Measurements from ENCODE around the gene BTRC. TPM values are rescaled to one million over a fixed set of nuclear protein-coding genes. Genes with fewer than 3 reads are reported as not detected.
"Not testable (repeated sequence)": the region's sequence is repeated elsewhere in the genome, so short reads cannot be mapped to it uniquely, and the experiment has no call there.

The BTRC gene
- polyA plus RNA-seq, 2 of the 4 experiments (the other 2 are of a cell fraction), result 8.0 to 23.1 TPM

DNA sequence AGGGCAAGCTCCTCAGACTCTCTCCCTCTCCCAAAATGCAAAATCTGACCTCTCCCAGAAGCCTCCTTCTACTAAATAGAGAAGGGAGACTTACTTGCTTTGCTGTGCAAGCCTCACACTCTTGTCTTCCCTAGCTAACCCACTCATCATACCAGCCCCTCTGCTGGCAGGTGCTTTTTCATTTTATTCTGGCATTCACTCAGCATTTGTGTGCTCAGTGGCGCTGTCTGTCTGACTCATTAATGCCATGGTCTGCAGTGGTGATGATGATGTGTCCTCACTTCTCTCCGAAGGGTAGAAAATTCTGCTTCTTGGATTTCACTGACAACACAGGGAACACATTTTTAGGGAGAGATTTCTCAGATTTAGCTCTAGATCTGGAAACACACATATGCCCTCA is 22.0 kb upstream of the BTRC start (continued):
- TF ChIP-seq POLR2AphosphoS2 (conservative IDR thresholded peaks at IDR 0.05; ENCODE audit: low read length), result no peak
- TF ChIP-seq, protein P1, sequence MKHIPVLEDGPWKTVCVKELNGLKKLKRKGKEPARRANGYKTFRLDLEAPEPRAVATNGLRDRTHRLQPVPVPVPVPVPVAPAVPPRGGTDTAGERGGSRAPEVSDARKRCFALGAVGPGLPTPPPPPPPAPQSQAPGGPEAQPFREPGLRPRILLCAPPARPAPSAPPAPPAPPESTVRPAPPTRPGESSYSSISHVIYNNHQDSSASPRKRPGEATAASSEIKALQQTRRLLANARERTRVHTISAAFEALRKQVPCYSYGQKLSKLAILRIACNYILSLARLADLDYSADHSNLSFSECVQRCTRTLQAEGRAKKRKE (CRISPR knock-in tag; IDR thresholded peaks at IDR 0.05; ENCODE audit: low read depth), result no peak
- TF ChIP-seq JUN (IDR thresholded peaks at IDR 0.05), result no peak

DNA sequence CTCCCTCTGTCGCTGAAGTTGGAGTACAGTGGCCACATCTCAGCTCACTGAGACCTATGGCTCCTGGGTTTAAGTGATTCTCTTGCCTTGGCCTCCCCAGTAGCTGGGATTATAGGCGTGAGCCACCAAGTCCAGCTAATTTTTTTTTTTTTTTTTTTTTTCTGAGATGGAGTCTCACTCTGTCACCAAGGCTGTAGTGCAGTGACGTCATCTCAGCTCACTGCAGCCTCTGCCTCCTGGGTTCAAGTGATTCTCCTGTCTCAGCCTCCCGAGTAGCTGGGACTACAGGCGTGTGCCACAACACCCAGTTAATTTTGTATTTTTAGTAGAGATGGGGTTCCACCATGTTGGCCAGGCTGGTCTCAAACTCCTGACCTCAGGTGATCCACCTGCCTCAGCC is 19.7 kb upstream of the BTRC start:
- FAIRE-seq; DNase-seq (ENCODE audit: low read depth in 1 of 2, low spot score in 1 of 2); H3K9me3 ChIP-seq; H3K4me1 ChIP-seq; ATAC-seq; POLR2A ChIA-PET; H3K4me2 ChIP-seq; H3K4me3 ChIP-seq; H3K27ac ChIP-seq: not testable (repeated sequence)
- CTCF ChIA-PET, result interaction anchor here (1.4 to 1.5 kb wide), 2 partner anchors 27 to 42 kb away, joined by 4 to 5 read pairs; no protein-coding TSS in a partner anchor
- 71% methylated on average over 5 of the region's 5 CpGs for WGBS (ENCODE audit: missing lambda C conversion rate)

DNA sequence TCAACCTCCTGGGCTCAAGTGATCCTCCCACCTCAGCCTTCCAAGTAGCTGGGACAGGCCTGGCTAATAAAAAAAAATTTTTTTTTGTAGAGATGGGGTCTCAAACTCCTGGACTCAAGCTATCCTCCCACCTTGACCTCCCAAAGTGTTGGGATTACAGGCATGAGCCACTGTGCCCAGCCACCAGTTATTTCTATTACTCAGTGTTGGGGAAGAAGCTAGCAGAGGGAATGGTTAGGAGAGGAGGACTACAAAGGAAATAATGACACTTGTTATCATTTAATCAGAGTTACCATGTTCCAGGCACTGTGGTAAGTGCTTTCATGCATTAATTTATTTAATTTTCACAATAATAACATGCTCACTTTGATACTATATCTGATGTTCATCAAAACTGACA is 17.6 kb upstream of the BTRC start:
- no peaks in the 10 kb centered on the region for H3K4me1 ChIP-seq
- TF ChIP-seq RARB (CRISPR knock-in tag; IDR thresholded peaks at IDR 0.05) (no peak), POLR2AphosphoS2 (conservative IDR thresholded peaks at IDR 0.05; ENCODE audit: low read length) (no peak), FOSL2 (IDR thresholded peaks at IDR 0.05) (no peak), FOSL2 (CRISPR knock-in tag; IDR thresholded peaks at IDR 0.05) (no peak), RFX5 (IDR thresholded peaks at IDR 0.05) (no peak), HEYL (CRISPR knock-in tag; IDR thresholded peaks at IDR 0.05) (no peak), MAFK (IDR thresholded peaks at IDR 0.05; ENCODE audit: partially characterized antibody) (no peak), FOXS1 (CRISPR knock-in tag; IDR thresholded peaks at IDR 0.05) (no peak), ZC3H11A (IDR thresholded peaks at IDR 0.05) (no peak), TFCP2L1 (CRISPR knock-in tag; IDR thresholded peaks at IDR 0.05) (no peak), CBX2 (IDR thresholded peaks at IDR 0.05; ENCODE audit: borderline replicate concordance, low read depth) (no peak), KDM5A (IDR thresholded peaks at IDR 0.05) (no peak)
- TF ChIP-seq, protein P1 (CRISPR knock-in tag; IDR thresholded peaks at IDR 0.05; ENCODE audit: low read depth), result no peak
- TF ChIP-seq, protein P2, sequence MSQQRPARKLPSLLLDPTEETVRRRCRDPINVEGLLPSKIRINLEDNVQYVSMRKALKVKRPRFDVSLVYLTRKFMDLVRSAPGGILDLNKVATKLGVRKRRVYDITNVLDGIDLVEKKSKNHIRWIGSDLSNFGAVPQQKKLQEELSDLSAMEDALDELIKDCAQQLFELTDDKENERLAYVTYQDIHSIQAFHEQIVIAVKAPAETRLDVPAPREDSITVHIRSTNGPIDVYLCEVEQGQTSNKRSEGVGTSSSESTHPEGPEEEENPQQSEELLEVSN (IDR thresholded peaks at IDR 0.05; ENCODE audit: borderline replicate concordance, low read depth), result no peak
- TF ChIP-seq, protein P3, sequence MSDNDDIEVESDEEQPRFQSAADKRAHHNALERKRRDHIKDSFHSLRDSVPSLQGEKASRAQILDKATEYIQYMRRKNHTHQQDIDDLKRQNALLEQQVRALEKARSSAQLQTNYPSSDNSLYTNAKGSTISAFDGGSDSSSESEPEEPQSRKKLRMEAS (IDR thresholded peaks at IDR 0.05), result no peak
- ChIA-PET CTCF (no interaction called here), POLR2A (no interaction called here)
- ATAC-seq, result no peak
- H3K4me2 ChIP-seq, result no peak overlapping the region
- no peak for FAIRE-seq
- H3K27ac ChIP-seq, result no peak overlapping the region
- no peak overlapping the region for H3K4me3 ChIP-seq
- no peak for DNase-seq (ENCODE audit: low read depth in 1 of 2, low spot score in 1 of 2)
- no peaks in the 10 kb centered on the region for H3K9me3 ChIP-seq

DNA sequence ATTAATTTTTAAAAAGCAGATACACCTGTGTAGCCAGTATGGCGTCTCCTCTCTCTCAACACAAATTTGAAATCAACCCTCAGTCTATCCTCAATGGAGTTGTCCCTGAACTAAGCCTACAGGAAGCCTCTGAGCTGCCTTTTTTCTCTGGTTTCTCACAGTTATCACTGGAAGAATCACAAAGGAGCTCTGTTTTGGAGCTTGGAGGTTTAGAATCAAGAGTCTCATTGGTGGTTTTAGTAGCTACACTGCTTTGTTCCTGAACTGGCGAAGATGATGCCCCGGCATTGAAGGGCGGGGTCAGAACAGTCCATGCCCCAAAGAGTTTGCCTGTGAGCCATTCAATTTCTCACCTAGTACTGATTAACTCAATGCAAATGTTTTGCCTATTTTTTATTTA is 16.1 kb upstream of the BTRC start:
- ATAC-seq (no peak), FAIRE-seq (no peak), DNase-seq (ENCODE audit: low read depth in 1 of 2, low spot score in 1 of 2) (no peak)
- WGBS (ENCODE audit: missing lambda C conversion rate), result 81% methylated on average over 4 of the region's 4 CpGs
- Histone ChIP-seq H3K4me3 (no peak overlapping the region), H3K9me3 (no peaks in the 10 kb centered on the region), H3K4me1 (no peaks in the 10 kb centered on the region), H3K27ac (no peak overlapping the region), H3K4me2 (no peak overlapping the region)
- ChIA-PET CTCF (no interaction called here), POLR2A (no interaction called here)
- TF ChIP-seq POLR2AphosphoS2 (conservative IDR thresholded peaks at IDR 0.05; ENCODE audit: low read length) (no peak), HEYL (CRISPR knock-in tag; IDR thresholded peaks at IDR 0.05) (no peak), SMC3 (IDR thresholded peaks at IDR 0.05) (no peak), RFX5 (IDR thresholded peaks at IDR 0.05) (no peak), ZSCAN20 (CRISPR knock-in tag; IDR thresholded peaks at IDR 0.05) (no peak), ESRRA (IDR thresholded peaks at IDR 0.05; ENCODE audit: borderline replicate concordance, low read length) (no peak), POLR2A (IDR thresholded peaks at IDR 0.05; ENCODE audit: low read length) (no peak), FOSL2 (IDR thresholded peaks at IDR 0.05) (no peak), FOSL2 (CRISPR knock-in tag; IDR thresholded peaks at IDR 0.05) (no peak), BHLHE40 (IDR thresholded peaks at IDR 0.05; ENCODE audit: low read depth, low read length) (no peak), HOXB13 (CRISPR knock-in tag; IDR thresholded peaks at IDR 0.05; ENCODE audit: low read depth) (no peak), ZNF302 (CRISPR knock-in tag; IDR thresholded peaks at IDR 0.05) (no peak), ZFP36 (IDR thresholded peaks at IDR 0.05; ENCODE audit: borderline replicate concordance, partially characterized antibody) (no peak), HOXB5 (CRISPR knock-in tag; IDR thresholded peaks at IDR 0.05) (no peak)
- TF ChIP-seq, protein P4, sequence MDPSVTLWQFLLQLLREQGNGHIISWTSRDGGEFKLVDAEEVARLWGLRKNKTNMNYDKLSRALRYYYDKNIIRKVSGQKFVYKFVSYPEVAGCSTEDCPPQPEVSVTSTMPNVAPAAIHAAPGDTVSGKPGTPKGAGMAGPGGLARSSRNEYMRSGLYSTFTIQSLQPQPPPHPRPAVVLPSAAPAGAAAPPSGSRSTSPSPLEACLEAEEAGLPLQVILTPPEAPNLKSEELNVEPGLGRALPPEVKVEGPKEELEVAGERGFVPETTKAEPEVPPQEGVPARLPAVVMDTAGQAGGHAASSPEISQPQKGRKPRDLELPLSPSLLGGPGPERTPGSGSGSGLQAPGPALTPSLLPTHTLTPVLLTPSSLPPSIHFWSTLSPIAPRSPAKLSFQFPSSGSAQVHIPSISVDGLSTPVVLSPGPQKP (IDR thresholded peaks at IDR 0.05; ENCODE audit: low read depth, low read length), result no peak
- TF ChIP-seq, protein P2 (IDR thresholded peaks at IDR 0.05; ENCODE audit: borderline replicate concordance, low read depth), result no peak
- TF ChIP-seq, protein P5, sequence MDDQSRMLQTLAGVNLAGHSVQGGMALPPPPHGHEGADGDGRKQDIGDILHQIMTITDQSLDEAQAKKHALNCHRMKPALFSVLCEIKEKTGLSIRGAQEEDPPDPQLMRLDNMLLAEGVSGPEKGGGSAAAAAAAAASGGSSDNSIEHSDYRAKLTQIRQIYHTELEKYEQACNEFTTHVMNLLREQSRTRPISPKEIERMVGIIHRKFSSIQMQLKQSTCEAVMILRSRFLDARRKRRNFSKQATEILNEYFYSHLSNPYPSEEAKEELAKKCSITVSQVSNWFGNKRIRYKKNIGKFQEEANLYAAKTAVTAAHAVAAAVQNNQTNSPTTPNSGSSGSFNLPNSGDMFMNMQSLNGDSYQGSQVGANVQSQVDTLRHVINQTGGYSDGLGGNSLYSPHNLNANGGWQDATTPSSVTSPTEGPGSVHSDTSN (IDR thresholded peaks at IDR 0.05), result no peak
- TF ChIP-seq, protein P6, sequence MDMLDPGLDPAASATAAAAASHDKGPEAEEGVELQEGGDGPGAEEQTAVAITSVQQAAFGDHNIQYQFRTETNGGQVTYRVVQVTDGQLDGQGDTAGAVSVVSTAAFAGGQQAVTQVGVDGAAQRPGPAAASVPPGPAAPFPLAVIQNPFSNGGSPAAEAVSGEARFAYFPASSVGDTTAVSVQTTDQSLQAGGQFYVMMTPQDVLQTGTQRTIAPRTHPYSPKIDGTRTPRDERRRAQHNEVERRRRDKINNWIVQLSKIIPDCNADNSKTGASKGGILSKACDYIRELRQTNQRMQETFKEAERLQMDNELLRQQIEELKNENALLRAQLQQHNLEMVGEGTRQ (IDR thresholded peaks at IDR 0.05), result no peak

Measured in A549 (cell line).